ENCODE data around the gene DSE.

DSE gene

DNA sequence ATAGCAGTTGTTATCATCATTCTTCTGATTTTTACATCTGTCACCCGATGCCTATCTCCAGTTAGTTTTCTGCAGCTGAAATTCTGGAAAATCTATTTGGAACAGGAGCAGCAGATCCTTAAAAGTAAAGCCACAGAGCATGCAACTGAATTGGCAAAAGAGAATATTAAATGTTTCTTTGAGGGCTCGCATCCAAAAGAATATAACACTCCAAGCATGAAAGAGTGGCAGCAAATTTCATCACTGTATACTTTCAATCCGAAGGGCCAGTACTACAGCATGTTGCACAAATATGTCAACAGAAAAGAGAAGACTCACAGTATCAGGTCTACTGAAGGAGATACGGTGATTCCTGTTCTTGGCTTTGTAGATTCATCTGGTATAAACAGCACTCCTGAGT, 92.6 kb downstream of the DSE start:
- no peak for DNase-seq (ENCODE audit: extremely low read depth, low read depth)
- TF ChIP-seq, protein P1, sequence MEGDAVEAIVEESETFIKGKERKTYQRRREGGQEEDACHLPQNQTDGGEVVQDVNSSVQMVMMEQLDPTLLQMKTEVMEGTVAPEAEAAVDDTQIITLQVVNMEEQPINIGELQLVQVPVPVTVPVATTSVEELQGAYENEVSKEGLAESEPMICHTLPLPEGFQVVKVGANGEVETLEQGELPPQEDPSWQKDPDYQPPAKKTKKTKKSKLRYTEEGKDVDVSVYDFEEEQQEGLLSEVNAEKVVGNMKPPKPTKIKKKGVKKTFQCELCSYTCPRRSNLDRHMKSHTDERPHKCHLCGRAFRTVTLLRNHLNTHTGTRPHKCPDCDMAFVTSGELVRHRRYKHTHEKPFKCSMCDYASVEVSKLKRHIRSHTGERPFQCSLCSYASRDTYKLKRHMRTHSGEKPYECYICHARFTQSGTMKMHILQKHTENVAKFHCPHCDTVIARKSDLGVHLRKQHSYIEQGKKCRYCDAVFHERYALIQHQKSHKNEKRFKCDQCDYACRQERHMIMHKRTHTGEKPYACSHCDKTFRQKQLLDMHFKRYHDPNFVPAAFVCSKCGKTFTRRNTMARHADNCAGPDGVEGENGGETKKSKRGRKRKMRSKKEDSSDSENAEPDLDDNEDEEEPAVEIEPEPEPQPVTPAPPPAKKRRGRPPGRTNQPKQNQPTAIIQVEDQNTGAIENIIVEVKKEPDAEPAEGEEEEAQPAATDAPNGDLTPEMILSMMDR (IDR thresholded peaks at IDR 0.05; ENCODE audit: low read depth, low read length): no peak

DNA sequence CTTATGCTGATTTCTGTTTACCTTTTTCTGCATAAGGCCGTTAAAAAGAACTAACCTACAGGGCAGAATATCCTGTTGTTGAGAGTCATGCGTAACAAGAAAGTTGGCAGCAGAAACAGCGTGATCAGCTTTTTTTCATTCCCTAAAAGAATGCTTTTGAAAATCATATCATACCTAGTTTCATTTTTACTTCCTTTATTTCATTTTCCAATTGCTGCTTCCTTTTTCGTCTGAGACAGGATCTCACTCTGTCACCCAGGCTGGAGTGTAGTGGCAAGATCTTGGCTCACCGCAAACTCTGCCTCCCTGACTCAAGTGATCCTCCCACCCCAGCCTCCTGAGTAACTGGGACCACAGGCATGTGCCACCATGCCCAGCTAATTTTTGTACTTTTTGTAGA, 94.5 kb downstream of the DSE start:
- TF ChIP-seq, protein P1 (IDR thresholded peaks at IDR 0.05; ENCODE audit: low read depth, low read length): no peak
- no peak for DNase-seq (ENCODE audit: extremely low read depth, low read depth)

DNA sequence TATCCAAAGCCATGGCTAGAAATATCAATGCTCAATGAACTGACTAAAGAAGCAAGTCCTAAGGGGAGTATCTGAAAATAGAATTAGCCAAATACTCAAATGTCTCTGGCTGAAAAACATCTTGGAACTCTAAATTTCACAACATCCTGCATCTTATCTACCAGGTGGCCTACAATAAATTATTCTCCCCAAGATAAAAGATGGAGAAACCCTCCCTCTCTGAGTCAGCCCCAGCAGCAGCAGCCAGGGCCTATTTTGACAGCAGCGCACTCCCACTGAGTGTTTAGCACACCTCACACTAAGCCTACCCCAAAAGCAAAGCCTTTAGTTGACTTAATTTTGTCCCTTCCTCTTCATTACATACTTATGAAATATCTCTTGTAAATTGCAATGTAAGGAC, 96.3 kb downstream of the DSE start:
- TF ChIP-seq, protein P1 (IDR thresholded peaks at IDR 0.05; ENCODE audit: low read depth, low read length): no peak
- DNase-seq (ENCODE audit: extremely low read depth, low read depth): no peak

DNA sequence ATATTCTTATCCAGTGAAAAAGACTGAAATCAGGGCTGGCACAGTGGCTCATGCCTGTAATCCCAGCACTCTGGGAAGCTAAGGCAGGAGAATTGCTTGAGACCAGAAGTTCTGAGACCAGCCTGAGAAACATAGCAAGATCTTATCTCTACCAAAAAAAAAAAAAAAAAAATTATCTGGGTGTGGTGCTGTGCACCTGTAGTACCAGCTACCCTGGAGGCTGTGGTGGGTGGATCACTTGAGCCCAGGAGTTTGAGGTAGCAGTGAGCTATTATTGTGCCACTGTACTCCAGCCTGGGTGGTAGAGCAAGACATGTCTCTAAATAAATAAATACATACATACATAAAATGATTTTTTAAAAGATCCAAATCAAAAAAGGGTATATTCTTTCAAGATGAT, 96.8 kb downstream of the DSE start:
- TF ChIP-seq, protein P1 (IDR thresholded peaks at IDR 0.05; ENCODE audit: low read depth, low read length): no peak
- no peak for DNase-seq (ENCODE audit: extremely low read depth, low read depth)

DNA sequence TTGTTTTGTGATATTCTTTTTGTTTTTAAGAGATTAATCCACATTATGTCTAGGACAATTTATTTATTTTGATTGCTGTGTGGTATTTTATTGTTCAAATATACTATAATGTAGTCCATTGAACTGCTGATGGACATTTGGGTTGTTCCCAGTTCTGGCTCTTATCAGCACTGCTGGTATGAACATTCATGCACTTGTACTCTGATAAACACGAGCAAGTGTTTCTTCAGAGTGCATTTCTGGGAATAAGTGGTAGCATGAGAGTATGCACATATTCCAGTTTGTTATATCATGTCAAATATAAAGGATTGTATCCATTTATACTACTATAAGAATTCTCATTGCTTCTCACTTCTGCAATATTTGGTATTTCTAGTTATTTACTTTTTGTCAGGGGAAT, 97.5 kb downstream of the DSE start:
- no peak for DNase-seq (ENCODE audit: extremely low read depth, low read depth)
- TF ChIP-seq, protein P1 (IDR thresholded peaks at IDR 0.05; ENCODE audit: low read depth, low read length): no peak

DNA sequence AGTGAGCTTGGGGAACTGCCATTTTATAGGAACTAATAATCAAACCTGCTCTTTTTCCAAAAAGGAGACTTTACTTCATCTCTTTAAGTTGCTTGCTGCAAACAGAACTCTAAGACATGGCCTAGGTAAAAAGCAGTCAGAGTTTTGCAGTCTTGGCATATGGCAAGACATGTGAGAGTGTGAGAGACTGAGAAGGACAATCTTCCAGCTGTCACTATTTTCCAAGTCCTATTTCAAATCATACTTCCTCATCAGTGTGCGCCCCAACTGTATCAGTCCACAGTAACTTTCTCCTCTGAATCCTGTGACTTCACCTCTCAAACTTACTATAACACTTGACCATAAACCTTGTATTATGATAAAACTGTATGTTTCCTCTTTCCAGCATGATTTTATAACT, 100.8 kb downstream of the DSE start:
- DNase-seq (ENCODE audit: extremely low read depth, low read depth): no peak
- TF ChIP-seq, protein P1 (IDR thresholded peaks at IDR 0.05; ENCODE audit: low read depth, low read length): no peak

DNA sequence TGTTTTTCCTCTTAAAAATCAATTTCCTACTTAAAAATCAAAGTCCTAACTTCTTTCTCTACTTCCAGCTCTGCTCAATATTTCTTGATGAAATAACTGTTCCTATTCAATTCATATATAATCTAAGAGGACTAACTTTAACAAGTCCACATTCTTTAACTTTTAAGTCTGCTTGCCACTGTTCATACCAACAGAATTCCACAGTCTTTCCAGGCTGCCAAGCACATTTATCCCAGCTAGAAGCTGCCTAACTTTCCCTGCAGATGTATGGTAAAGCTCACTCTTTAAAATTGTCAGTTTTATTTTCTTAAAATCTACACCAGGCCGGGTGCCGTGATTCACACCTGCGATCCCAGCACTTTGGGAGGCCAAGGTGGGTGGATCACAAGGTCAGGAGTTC, 102.0 kb downstream of the DSE start:
- no peak for DNase-seq (ENCODE audit: extremely low read depth, low read depth)
- TF ChIP-seq, protein P1 (IDR thresholded peaks at IDR 0.05; ENCODE audit: low read depth, low read length): no peak
